Measurements from ENCODE around the gene SLMAP. TPM values are rescaled to one million over a fixed set of nuclear protein-coding genes. Genes with fewer than 3 reads are reported as not detected.

SLMAP gene
- total and polyA plus RNA-seq, 2 donors (not counting 1 experiment from before 2014, with no cell fraction given), result 9.7 to 67.2 TPM

DNA sequence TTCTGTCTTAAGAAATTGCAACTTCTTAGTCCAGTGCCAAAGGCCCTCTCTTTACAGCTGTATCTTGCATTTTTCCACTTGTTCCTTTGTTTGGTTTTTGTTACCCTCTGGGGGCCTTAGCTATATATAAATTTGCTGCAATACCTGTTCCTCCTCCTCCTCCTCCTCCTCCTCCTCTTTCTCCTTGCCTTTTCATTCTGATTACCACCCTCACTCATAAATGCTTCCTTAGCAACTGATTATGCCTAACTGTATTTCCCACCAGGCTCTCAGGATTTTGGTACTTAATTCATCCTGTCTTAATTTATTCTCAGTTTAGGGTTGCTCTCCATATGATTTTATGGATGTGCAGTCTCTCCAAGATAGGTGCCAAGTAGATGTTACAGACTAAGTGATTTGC, 65.7 kb downstream of the SLMAP start:
- Mint-ChIP-seq H3K27me3 (no peaks in the 10 kb centered on the region), H3K27ac (no peak overlapping the region), H3K9me3 (ENCODE audit: insufficient read depth) (no peaks in the 10 kb centered on the region), H3K4me3 (no peak overlapping the region), H3K4me1 (peaks cover 25% of the 10 kb centered on the region)
- no peak overlapping the region for H3K4me3 ChIP-seq (ENCODE audit: control extremely low read depth in 1 of 5, extremely low read depth in 1 of 5, insufficient read depth in 1 of 5, low read depth in 2 of 5, low read length in 4 of 5)
- H4K20me1 ChIP-seq (ENCODE audit: control insufficient read depth, insufficient read depth, low read length, poor library complexity, severe bottlenecking), result peaks cover 15% of the 10 kb centered on the region
- ChIA-PET CTCF (no interaction called here), POLR2A (no interaction called here)
- TF ChIP-seq, protein P1, sequence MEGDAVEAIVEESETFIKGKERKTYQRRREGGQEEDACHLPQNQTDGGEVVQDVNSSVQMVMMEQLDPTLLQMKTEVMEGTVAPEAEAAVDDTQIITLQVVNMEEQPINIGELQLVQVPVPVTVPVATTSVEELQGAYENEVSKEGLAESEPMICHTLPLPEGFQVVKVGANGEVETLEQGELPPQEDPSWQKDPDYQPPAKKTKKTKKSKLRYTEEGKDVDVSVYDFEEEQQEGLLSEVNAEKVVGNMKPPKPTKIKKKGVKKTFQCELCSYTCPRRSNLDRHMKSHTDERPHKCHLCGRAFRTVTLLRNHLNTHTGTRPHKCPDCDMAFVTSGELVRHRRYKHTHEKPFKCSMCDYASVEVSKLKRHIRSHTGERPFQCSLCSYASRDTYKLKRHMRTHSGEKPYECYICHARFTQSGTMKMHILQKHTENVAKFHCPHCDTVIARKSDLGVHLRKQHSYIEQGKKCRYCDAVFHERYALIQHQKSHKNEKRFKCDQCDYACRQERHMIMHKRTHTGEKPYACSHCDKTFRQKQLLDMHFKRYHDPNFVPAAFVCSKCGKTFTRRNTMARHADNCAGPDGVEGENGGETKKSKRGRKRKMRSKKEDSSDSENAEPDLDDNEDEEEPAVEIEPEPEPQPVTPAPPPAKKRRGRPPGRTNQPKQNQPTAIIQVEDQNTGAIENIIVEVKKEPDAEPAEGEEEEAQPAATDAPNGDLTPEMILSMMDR (IDR thresholded peaks at IDR 0.05), result no peak
- TF ChIP-seq EZH2 (IDR thresholded peaks at IDR 0.05; ENCODE audit: borderline replicate concordance, insufficient read depth, low read depth, low read length, poor library complexity, severe bottlenecking), result no peak
- no peaks in the 10 kb centered on the region for H3K4me1 ChIP-seq (ENCODE audit: control insufficient read depth in 2 of 2, insufficient read depth in 2 of 2, low read length in 2 of 2)
- no peak overlapping the region for H2AFZ ChIP-seq (ENCODE audit: insufficient read depth, low read depth, low read length, poor library complexity, severe bottlenecking)
- ATAC-seq (ENCODE audit: low read depth) (no peak), DNase-seq (no peak)
- H3K27ac ChIP-seq (ENCODE audit: low read length in 2 of 2), result no peak overlapping the region
- peaks cover 42% of the 10 kb centered on the region for H3K79me2 ChIP-seq (ENCODE audit: control insufficient read depth, insufficient read depth, low read length)
- no peak overlapping the region for H3K4me2 ChIP-seq (replicated peaks; ENCODE audit: low read depth, low read length, poor library complexity, severe bottlenecking)
- intact Hi-C loops (cut with micrococcal nuclease), result no loop called here
- H3K36me3 ChIP-seq (replicated peaks in 1 of 2; ENCODE audit: control extremely low read depth in 1 of 2, control insufficient read depth in 1 of 2, extremely low read depth in 1 of 2, insufficient read depth in 2 of 2, low read length in 1 of 2), result peaks cover 0 to 2% of the 10 kb centered on the region in 2 experiments
- no peak overlapping the region for H3K9ac ChIP-seq (ENCODE audit: low read length)
- H3K27me3 ChIP-seq (replicated peaks in 1 of 4; ENCODE audit: control extremely low read depth in 1 of 4, control insufficient read depth in 3 of 4, insufficient read depth in 4 of 4, low read length in 3 of 4), result no peaks in the 10 kb centered on the region
- no peaks in the 10 kb centered on the region for H3K9me3 ChIP-seq (ENCODE audit: control extremely low read depth in 1 of 3, control insufficient read depth in 2 of 3, insufficient read depth in 1 of 3, low read length in 2 of 3)

DNA sequence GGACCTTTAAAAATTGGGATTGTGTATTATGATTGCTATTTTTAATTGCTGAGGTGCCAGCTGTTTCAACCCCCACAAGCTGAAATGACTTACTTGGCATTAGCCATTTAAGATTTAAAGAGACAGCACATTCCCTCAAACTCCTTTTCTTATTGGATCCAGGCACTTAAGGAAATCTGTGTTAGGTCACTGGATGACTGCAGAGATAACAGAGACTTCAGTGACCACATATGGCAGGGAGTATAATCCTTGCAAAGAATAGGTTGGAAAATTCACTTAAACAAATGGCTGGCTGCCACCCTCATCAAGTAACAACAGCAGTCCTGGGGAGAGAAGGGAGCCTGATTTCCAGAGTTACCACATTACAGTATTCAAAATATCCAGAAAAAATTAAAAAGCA, 66.6 kb downstream of the SLMAP start:
- ATAC-seq (ENCODE audit: low read depth), result no peak
- H3K9ac ChIP-seq (ENCODE audit: low read length), result no peak overlapping the region
- no peak overlapping the region for H3K27ac ChIP-seq (ENCODE audit: low read length in 2 of 2)
- H3K9me3 ChIP-seq (ENCODE audit: control extremely low read depth in 1 of 3, control insufficient read depth in 2 of 3, insufficient read depth in 1 of 3, low read length in 2 of 3), result no peaks in the 10 kb centered on the region
- no peak overlapping the region for H2AFZ ChIP-seq (ENCODE audit: insufficient read depth, low read depth, low read length, poor library complexity, severe bottlenecking)
- ChIA-PET POLR2A (no interaction called here), CTCF (no interaction called here)
- DNase-seq, result no peak
- peaks cover 2% of the 10 kb centered on the region in 2 experiments for H3K36me3 ChIP-seq (replicated peaks in 1 of 2; ENCODE audit: control extremely low read depth in 1 of 2, control insufficient read depth in 1 of 2, extremely low read depth in 1 of 2, insufficient read depth in 2 of 2, low read length in 1 of 2)
- H4K20me1 ChIP-seq (ENCODE audit: control insufficient read depth, insufficient read depth, low read length, poor library complexity, severe bottlenecking), result peaks cover 12% of the 10 kb centered on the region
- Mint-ChIP-seq H3K4me3 (no peak overlapping the region), H3K9me3 (ENCODE audit: insufficient read depth) (no peaks in the 10 kb centered on the region), H3K27me3 (no peaks in the 10 kb centered on the region), H3K4me1 (peaks cover 24% of the 10 kb centered on the region), H3K27ac (no peak overlapping the region)
- H3K27me3 ChIP-seq (replicated peaks in 1 of 4; ENCODE audit: control extremely low read depth in 1 of 4, control insufficient read depth in 3 of 4, insufficient read depth in 4 of 4, low read length in 3 of 4), result no peaks in the 10 kb centered on the region
- no peak overlapping the region for H3K4me2 ChIP-seq (replicated peaks; ENCODE audit: low read depth, low read length, poor library complexity, severe bottlenecking)
- no peaks in the 10 kb centered on the region for H3K4me1 ChIP-seq (ENCODE audit: control insufficient read depth in 2 of 2, insufficient read depth in 2 of 2, low read length in 2 of 2)
- H3K4me3 ChIP-seq (ENCODE audit: control extremely low read depth in 1 of 5, extremely low read depth in 1 of 5, insufficient read depth in 1 of 5, low read depth in 2 of 5, low read length in 4 of 5), result no peak overlapping the region
- intact Hi-C loops (cut with micrococcal nuclease), result no loop called here
- peaks cover 43% of the 10 kb centered on the region for H3K79me2 ChIP-seq (ENCODE audit: control insufficient read depth, insufficient read depth, low read length)
- no peak for TF ChIP-seq EZH2 (IDR thresholded peaks at IDR 0.05; ENCODE audit: borderline replicate concordance, insufficient read depth, low read depth, low read length, poor library complexity, severe bottlenecking)
- TF ChIP-seq, protein P1 (IDR thresholded peaks at IDR 0.05), result no peak

Measured in B cell (primary cell).